ENCODE results near the gene GPHA2.

Gene GPHA2

DNA sequence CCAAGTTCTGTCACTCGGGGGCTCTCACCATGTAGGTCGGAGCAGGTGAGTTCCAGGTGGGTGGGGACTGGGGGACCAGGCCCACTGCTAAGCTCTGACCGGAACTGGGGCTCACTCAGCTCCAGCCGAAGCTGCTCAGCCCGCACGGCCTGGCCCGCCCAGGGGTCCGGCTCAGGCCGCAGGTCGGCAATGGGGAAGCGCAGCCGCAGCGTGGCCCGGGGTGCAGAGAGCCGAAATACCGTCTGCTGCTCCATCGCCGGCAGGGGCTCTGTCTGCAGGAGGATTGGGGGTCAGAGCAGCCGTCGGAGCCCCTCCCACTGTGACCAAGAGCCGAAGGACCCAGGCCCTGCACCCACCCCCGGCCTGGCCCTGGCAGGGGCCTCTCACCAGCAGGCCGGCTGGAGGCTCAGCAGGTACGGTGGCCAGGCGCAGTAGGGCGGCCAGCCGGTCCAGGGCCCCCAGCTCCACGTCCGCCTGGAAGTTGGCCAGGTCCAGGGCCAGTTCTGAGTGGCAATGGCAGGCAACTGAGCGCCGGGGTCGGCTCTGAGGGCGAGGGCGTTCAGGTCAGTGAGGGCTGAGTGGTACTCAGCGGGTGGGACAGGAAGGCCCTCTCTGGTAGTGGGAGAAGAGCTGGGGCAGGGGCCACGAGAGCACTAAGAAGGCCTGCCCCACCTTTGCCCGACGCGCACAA lies 25.9 kb downstream of the GPHA2 start:
- no peak for DNase-seq

DNA sequence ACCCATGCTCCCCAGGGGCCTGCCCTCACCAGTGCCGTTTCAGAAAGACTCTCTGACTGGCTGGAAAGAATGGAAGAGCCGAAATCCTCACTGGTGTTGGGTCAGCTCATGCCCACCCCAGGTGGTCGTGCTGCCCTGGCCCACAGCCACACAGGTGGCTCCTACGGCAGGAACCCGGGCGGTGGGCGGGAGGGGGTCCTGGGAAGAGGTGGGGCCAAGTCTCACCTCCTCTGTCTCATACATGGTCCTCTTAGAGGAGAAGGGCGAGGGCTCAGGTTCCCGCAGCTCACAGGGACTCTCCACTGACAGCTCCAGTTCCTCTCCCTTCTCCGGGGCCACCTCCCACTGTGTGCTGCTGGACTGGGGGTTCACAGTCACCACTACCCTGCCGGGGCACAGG lies 26.9 kb downstream of the GPHA2 start:
- no peak for DNase-seq

DNA sequence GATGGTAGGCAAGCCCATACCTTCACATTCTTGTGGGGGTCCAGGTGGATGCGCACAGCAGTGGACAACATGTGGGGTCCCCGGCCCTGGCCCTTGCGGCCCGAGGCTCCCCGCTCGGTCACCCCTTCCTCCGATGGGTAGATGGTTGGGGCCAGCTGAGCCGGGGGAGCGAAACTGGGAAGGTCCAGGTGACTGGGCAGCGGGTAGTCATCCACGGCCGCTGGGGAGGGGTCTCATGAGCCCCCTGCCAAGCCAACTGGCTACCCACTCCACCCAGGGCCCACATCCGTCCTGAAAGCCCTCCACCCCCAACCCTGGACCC lies 29.4 kb downstream of the GPHA2 start:
- DNase-seq, result no peak

DNA sequence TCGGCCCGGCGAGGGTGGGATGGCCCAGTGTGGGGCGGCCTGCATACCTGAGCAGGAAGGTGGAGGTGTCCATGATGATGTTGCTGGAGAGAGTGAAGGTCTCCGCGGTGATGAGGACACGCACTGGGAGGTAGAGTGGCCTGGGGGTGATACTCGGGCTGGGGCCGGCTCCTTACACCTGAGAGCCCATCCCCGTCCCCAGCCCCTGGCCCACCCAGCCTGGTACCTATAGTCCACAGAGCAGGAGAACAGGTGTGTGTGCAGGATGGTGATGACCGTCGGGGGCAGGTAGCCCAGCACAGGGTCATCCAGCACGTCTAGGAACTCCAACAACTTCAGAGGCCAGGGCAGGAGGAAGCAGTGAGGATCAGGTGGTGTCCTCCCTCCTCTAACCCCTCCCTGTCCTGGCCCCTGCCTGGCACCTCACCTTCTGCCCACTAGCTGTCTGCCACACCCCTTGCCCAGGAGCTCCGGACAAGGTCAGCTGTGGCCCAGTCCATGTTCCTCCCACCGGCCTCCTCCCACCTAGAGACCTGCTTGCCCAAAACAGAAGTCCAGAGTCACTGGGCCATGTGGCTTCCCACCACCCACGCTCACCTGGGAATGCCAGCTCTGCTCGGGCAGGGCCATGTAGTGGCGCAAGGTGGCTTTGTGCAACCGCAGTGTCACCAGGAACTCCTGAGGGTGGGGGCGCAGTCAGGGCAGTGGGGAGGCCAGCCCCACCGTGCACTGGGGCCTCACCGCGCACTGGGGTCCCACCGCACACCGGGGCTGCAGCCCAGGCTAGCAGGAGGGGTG lies 30.0 kb downstream of the GPHA2 start:
- no peak for DNase-seq

DNA sequence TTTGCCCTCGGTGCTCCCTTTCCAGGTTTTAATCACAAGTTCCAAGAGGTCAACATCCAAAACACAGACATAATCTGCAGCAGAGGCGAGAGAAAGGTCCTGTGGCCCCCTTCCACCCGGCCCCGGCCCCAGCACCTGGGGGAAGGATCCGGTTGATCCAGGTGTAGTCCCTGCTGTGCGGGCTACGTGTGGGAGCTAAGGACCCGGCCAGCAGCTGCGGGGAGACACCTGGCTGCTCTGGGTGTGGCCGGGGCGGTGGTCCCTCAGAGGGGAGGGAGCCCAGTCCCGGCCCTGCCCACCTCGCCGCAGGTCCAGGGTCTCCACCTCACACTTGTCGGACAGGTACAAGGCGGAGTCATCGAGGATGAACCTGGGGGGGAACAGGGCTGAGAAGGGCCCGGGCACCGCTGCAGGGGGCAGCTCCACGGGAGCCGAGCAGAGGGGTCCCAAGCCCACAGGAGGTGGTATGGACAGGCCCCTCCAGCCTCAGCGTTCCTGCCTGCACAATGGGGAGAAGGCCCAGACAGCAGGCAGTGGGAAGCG lies 32.3 kb downstream of the GPHA2 start:
- no peak for DNase-seq

DNA sequence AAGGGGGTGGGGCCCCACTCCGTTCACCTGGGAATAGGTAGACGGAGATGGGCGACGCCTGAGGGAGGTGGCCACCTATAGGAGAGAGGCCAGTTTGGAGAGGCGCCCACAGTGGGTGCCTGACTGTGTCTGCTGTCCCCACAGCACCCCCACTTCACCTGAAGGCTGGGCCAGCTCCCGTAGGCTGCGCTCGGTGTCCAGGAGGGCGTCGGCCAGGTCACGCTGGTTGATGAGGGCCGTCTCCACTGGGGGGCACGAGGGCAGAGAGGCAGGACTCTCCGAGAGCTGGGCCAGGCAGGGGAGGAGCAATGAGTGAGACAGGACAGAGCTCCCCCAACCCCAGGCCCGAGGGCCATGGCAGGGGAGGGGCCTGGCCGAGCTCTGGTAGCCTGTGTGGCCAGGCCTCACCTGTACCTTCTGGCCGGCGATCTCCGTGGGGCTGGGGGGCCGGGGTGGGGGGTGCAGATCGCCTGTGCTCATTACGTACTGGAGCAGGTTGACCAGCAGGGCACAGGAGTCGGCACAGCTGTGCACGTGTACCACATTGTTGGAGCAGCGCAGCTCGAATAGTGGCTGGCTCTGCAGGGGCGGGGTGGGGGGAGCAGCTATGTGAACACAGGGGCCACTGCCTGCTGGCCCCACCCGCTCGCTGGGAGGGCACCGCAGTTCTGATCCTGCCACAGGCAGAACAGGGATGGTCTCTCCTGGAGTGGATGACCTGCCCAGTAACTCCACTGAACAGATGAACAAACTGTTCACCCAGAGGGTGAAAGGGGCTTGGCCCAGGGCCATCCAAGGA lies 33.4 kb downstream of the GPHA2 start:
- DNase-seq, result no peak

DNA sequence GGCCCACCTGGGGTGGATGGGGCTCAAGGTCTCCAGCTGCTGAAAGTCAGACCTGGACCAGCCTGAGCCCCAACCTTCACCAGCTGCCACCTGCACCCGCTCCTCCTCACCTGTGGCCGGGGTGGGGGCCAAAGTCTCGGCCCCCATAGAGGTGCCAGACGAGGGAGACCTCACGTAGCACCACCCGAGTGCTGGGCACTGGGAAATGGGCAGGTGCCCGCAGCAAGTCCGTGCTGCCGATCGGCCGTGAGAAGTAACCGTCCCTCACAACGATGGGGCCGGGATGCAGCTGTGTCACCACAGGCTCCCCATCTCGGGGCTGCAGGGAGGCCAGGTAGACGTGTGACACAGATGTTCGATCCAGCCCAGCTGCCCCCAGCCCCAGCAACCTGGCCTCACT lies 34.9 kb downstream of the GPHA2 start:
- no peak for DNase-seq

DNA sequence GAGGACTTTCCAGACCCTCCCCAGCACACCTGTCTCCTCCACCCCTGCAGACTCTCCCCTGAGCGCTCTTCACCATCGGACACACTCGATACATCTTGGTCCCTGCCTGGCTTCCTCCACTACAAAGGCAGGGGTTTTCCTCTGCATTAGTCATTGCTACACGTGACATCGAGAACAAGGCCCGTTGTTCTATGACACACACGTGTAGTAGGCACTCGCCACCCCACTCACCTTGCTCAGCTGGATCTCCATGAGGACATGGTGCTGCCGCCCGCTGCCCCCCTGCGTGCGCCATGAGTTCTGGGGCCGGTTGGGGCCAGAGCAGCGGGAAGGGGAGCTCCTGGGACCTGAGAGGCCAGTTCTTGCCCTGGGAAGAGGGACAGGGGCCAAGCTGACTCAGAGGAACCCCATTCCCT lies 35.4 kb downstream of the GPHA2 start:
- DNase-seq, result no peak

DNA sequence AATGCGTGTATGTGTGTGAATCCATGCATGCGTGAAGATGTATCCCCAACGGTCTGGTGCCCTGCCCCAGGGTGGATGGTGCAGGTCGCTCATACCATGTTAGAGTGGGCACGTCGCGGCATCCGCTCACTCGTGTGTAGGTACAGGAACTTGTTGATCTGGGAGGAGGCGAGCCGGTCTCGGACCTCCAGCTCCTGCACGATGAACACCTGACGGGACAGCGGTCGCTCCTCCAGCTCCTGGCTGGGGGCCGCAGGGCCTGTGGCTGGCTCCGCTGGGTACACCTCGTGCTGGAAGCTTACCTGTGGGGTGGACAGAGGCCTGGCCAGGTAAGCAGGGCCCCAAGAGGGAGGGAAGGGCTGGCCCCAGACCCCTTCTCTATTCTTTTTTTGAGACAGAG lies 37.2 kb downstream of the GPHA2 start:
- no peak for DNase-seq

DNA sequence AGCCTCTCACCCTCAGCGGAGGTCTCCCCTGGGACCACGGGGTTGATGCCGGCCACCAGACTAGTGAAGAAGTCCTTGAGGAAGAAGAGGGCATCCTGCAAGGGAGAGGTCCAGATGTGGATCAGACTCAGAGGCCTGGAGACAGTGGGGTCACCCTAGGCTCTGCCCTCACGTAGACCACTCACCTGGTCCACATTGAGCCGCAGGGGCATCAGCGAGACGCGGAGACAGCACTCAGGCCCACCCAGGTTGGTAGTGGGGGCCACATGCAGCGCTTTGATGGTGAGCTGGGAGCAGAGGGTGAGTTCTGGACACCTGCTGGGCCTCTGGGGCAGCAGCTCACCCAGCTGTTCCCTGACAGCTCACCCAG lies 37.6 kb downstream of the GPHA2 start:
- DNase-seq, result no peak

DNA sequence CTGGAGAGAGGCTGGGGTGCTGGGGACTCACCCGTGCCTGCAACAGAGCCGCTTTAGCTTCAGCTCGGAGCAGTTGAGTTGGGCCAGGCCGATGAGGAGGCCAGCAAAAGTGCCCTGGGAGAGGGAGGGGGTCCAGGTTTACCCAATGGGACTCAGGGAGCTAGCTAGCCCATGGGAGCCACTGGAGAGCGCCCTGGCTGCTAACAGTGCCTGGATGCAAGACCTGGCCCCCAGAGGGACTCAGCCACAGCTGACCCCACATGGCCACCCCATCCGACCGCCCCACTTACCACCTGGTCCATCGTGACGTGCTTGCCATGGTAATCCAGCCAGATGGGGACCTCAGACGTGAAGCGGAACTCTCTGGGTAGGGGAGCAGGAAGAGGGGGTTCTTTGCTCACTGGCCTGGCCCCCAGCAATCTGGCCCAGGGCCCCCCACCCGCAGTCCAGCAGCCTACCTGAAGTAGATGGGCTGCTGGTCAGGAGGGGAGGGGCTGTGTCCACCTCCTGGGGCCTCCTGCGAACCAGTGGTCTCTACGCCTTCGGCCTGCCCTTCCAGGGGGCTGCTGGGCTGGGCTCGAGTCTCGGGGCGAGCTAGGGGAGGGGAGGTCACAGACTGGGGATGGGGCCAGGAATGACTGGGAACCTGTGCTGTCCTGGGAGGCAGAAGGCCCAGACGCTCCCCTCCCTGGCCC lies 38.2 kb downstream of the GPHA2 start:
- no peak for DNase-seq

DNA sequence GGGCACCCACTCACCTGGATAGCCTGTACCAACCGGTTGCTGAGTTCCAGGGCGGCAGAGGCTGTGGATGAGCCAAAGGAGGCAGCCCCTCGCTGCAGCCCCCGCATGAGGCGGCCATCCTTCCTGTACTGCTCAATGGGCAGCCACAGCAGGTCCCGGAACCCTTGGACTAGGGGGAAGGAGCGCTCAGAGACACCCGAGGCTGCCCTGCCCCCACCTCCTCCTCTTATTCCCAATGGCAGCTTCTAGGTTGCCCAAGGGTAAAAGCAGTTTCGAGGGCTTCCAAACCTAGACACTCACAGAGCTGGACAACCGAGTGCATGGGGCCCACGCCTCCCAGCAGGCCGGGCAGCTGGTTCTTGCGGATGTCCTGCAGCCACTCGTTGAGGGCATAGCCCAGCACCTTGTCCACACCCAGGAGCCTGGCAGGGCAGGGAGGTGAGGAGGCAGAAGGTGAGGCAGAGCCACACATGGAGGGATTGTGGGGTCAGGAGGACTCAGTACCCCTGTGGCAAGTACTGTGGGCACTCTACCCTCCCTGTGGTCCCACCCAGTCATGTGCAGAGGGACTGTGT lies 39.2 kb downstream of the GPHA2 start:
- no peak for DNase-seq

DNA sequence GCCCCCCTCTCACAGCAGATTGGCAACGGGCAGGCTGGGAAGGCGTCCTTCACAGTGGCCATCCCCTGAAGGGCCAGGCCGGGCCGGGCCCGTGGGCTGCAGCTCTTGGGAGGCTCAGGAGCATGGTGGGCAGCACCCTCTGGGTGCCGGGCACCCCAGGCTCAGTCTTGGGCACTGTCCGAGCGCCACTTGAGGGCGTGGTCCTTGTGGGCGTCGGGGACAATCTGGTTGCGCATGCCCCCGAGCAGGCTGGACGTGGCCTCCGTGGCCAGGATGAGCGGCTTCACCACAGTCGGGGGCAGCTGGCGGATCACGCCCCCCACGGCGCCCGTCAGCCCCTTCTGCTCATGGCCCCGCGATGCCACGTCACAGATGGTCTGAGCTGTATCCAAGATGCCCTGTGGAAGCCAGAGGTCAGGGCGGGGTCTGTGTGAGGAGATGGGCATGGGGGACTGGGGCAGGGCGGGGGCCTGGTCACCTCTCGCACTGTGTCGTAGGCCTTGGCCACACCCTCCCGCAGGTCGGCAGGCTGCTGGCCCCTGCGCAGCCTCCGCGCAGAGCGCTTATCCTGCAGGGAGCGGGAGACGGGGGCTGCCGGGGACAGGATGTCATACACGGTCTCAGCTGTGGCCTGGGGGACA lies 40.8 kb downstream of the GPHA2 start:
- DNase-seq, result no peak

DNA sequence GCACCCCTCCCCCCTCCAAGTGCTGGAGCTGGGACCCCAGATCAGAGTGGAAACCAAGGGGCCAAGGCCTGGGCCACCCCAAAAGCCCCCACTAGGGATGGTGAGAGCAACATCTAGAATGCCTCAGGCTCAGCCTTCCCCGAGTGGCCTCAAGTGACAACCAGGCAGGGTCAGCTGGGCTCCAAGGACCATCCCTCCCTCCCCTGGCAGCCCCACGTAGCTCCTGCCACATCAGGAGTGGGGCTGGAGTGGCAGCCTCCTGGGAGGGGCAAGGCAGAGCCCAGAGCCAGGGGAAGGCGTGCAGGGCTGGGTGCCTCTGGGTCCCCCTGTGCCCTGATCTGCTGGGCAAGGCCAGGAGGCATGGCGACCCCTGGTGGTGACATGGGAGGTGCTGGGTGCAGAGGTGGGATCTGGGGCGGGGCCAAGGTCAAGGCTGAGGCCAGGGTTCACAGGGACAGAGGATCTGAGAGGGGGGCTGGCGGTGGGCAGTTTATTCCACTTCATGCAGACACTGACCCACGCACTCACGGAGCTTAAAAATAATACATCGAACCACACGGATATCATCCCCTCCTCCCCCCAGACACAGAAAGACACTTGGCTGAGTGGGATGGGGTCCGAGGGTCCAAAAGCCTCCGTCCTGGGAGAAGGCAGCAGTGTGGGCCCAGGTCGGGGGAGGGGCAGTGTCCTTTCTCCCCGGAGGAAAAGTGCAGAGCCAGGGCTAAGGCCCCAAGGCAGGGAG lies 41.5 kb downstream of the GPHA2 start:
- peak; percentile 67 for DNase-seq

DNA sequence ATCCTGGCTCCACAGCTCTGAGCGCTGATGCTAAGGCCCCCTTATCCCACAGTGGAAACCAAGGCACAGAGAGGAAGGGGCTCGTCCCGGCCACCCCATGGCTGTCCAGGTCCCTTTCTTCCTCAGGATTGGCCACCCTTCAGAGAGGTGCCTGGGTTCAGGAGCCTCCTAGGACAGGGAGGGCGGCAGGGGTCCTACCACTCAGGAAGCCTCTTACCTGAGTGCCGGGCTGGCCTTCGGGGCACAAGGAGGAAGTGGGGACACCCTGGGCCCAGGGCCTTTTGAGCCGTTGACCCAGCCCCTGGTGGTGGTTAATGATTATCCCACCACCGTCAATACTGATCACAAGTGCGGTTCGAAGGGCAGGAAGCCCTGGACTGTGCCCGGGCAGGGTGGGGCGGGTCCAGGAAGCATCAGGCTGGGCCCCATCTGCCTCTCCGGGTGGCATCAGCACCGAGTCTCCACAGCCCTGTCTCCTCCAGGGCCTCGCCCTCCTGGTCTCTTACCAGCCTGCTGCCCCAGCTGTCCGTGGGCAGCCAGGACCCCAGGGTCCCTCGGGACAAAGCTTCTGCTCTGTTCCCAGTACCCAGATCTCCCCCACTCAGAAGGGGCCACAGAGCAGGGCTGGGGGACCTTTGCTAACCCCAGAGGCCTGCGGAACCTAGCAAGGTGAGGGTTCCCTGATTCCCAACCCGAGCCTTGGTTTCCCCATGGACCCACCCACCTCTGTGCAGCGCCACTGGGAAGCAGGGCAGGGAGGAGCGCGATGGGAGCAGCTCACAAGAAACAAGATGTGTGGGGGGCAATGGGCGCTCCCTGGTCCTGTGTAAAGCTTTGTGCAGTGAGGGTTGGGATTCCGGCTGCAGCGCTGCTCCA lies 42.3 kb downstream of the GPHA2 start:
- no peak for DNase-seq

DNA sequence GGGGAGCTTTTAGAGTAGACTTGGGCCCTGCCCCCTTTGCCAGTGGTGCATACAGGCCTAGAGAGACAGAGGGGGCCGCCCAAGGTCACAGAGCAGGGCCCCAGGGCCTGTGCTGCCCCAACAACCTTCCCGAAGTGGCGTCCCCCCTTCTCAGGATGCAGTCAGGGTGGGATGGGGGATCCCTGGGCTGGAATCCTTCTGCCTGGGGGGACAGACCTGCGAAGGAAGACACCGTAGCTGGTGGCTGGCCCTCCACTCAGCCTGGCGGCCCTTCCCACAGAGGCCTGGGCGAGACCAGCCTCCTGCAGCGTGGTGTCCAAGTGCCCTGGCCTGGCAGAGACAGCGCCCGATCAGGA lies 42.9 kb downstream of the GPHA2 start:
- DNase-seq, result no peak

DNA sequence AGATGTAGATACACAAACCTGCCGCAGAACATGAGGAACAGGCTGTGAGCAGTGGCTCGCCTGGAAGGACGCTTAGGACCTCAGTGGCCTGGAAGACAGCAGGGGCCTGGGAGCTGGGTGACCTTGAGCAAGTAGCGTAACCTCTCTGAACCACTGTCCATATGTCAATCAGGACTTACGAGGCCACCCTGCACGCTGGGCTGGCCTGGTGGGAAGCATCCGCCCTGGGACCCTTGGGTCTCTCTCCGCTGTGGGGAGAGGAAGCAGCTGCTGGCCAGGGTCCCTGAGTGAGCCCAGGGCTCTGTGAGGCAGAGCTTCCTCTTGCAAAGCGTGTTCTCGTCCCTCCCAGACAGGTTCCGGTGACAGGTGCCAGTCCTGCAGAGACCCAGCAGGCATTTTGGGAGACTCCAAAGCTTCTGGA lies 43.3 kb downstream of the GPHA2 start:
- no peak for DNase-seq

DNA sequence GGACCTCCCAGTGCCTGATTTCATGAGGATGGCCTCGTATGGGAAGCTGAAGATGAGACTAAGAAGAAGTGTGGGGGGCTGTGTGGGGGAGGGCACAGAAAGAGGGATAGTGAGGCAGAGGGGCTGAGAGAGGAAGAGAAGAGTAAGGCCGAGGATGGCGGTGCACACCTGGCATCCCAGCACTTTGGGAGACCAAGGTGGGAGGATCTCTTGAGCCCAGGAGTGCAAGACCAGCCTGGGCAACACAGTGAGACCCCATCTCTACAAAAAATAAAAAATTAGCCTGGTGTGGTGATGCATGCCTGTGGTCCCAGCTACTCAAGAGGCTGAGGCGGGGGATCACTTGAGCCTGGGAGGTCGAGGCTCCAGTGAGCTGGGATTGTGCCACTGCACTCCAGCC lies 43.8 kb downstream of the GPHA2 start:
- no peak for DNase-seq

DNA sequence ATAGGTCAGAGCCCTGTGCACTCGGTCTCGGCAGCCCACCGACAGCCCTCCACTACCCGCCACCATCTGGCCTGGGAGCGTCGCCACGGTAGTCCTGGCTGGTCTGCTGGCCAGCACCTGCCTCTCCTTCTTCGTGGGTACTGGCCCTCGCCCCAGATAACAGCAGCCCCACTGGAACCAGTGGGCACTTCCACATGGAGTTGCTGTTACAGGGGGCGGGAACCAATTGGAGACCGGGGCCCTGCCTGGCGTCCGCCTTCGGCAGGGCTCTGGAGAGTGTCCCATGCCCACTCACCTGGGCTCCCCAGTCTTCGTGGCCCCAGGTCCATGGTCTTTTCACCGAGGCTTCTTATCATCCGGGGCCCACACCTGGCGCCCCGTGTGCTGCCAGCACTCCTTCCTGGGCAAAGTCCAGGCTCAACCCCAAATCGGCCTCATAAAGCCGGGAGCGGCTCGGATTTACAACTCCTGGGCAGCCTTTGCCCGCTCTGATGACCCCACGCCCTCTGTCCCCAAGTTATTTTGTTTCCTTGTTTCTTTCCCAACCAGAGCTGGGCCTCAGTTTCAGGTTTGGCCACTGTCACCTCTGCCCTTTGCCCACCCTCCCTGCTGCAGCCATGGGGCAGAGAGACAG lies 44.4 kb downstream of the GPHA2 start:
- DNase-seq, result no peak

DNA sequence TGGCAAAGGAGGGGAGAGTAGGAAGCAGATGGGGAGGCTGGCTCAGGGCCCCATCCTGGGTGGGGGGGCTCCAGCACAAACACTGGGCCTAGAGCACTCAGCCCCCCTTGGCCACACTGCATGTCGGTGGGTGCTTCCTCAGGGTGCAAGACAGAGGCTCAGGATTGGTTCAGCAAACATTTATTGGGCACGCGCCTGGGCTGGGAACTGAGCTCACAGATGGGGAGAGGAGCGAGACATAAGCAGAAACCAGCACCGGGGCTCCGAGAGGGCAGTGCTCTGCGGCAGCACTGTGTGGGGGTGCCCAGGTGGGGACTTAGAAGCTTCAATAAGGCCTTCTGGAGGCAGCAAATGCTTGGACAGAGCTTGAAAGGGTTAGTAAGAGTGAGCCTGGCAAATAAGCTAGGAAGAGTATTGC lies 45.2 kb downstream of the GPHA2 start:
- DNase-seq, result no peak
